K562 (cell line): Measurements from ENCODE around the gene VARS1. TPM values are rescaled to one million over a fixed set of nuclear protein-coding genes. Genes with fewer than 3 reads are reported as not detected.
A peak's percentile ranks its signal among the peaks of the same experiment; 100 is the strongest.

Source experiments
- ATF7 ChIP-seq: fragments of 450-650 bp; IDR thresholded peaks from 2 replicates; pipeline ENCODE4 v1.7.1; 2014; ENCODE audit warnings: mild to moderate bottlenecking, moderate library complexity
- FUS ChIP-seq: fragments of 200-400 bp; formaldehyde crosslinking; optimal IDR thresholded peaks from 2 replicates; pipeline ENCODE3; 2017; ENCODE audit warnings: low read depth, low read length
- GTF2F1 ChIP-seq: IDR thresholded peaks from 2 replicates; pipeline ENCODE4 v1.6.1; 2011; ENCODE audit warnings: low read depth, low read length, improper control_type of control experiment
- HNRNPL ChIP-seq: fragments of 200-400 bp; formaldehyde crosslinking; IDR thresholded peaks from 2 replicates; pipeline ENCODE4 v1.6.1; 2017; ENCODE audit warnings: low read depth, mild to moderate bottlenecking, low read length
- RBM15 ChIP-seq: fragments of 200-400 bp; formaldehyde crosslinking; IDR thresholded peaks from 2 replicates; pipeline ENCODE4 v1.6.1; 2018; ENCODE audit warnings: mild to moderate bottlenecking, low read length, moderate library complexity; ENCODE audit not compliant: insufficient read depth
- SMAD4 ChIP-seq: fragments of 250-450 bp; sonication (Bioruptor Pico); conservative IDR thresholded peaks from 2 replicates; pipeline ENCODE4 v1.8.0; 2021; ENCODE audit warnings: inconsistent platforms, mild to moderate bottlenecking, moderate library complexity
- SREBF1 ChIP-seq: fragments of 150-350 bp; IDR thresholded peaks from 2 replicates; pipeline ENCODE4 v1.6.1; 2014; ENCODE audit warnings: antibody characterized with exemption, low read depth, low read length, borderline replicate concordance
- ZBED1 ChIP-seq: IDR thresholded peaks from 2 replicates; pipeline ENCODE4 v1.6.1; 2014
- ZNF766 ChIP-seq: fragments of 200-800 bp; sonication (Bioruptor generic); conservative IDR thresholded peaks from 2 replicates; pipeline ENCODE4 v1.6.1; 2016; ENCODE audit warnings: missing genetic modification characterization, missing compliant biosample characterization
- ZNF778 ChIP-seq: fragments of 450-650 bp; formaldehyde crosslinking; IDR thresholded peaks from 2 replicates; pipeline ENCODE4 v1.4.0; 2020; ENCODE audit warnings: mild to moderate bottlenecking, moderate library complexity
- polyA plus RNA-seq, 8 experiments: library from polyadenylated mRNA; depleted of rRNA in 4 of 8; stranded (reverse) in 5 of 8; unstranded in 3 of 8; fragments of >200 nt; fragmentation: Nextera tagmentation in 2 of 8; fragmentation: Illumina TruSeq in 1 of 8; extraction: Ambion mirVana in 2 of 8; extraction: Trizol in 1 of 8; gene quantifications; 2 replicates each; pipeline versions ENCODE4 v1.2.1 to v1.2.3, GENCODE V29; 2011 to 2014; ENCODE audit warnings: inconsistent platforms in 1 of 8, missing spikeins in 1 of 8
- total RNA-seq, 7 experiments: library from RNA; depleted of rRNA in 6 of 7; stranded (reverse); fragments of >200 nt in 6 of 7; fragmentation: Illumina TruSeq in 2 of 7; extraction: Trizol in 2 of 7; gene quantifications; 2 replicates each; pipeline versions ENCODE4 v1.2.1 to v1.2.3, GENCODE V29; 2011 to 2021; ENCODE audit warnings: low replicate concordance in 1 of 7
- TF ChIP-seq, protein P1 (sequence below): fragments of 450-650 bp; IDR thresholded peaks from 2 replicates; pipeline ENCODE4 v1.6.1; 2016; ENCODE audit warnings: low read depth
- TF ChIP-seq, protein P2 (sequence below): fragments of 250-450 bp; sonication (Bioruptor Pico); IDR thresholded peaks from 2 replicates; pipeline ENCODE4 v1.5.0; 2021; ENCODE audit warnings: mild to moderate bottlenecking, borderline replicate concordance
- TF ChIP-seq, protein P3 (sequence below): sonication (generic); formaldehyde crosslinking; IDR thresholded peaks from 2 replicates; pipeline ENCODE4 v1.8.0; 2022; ENCODE audit warnings: mild to moderate bottlenecking, missing genetic modification reagents
- TF ChIP-seq, protein P4 (sequence below): fragments of 250-450 bp; sonication (Bioruptor Pico); IDR thresholded peaks from 2 replicates; pipeline ENCODE4 v1.4.0; 2020; ENCODE audit warnings: mild to moderate bottlenecking, moderate library complexity

VARS1 gene
- total and polyA plus RNA-seq, 9 of the 15 experiments (the other 6 are each of a cell fraction or from before 2014, with no cell fraction given): 2.9 to 488 (median 130) TPM

DNA sequence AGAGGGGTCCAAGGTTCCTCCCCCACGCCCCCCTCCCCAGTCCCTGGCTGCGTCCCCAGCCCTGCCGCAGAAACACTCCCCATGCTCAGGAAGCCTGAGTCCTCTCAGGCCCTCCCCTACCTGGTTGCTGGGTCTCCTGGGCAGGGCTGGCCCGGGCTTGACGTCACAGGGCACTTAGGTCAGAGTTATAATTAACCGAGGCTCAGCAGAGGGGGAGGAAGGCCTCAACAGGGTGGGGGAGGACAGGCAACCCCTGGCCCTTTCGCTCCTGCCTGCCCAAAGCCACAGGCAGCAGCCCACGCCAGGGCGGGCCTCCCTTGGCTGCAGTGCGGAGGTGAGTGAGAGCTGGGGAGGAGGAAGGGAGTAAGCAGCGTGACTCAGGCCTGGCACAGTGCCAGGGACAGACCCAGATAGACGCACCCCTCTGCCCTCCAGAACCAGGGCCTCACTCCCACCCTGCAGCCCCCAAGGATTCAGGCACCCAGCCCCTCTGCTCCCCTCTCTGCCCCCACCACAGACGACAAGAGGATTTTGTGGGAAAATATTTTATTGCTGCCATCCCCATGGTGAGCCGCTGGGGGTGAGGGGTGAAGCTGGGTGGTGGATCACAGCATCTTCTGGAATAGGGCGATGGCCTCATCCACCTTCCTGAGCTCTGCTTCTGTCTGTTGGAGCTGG is 18.4 kb downstream of the VARS1 start, which contains the start of gene VWA7 (continued):
- TF ChIP-seq ZNF778 (CRISPR knock-in tag): no peak
- TF ChIP-seq SREBF1: 0 out of 2 replicates have a peak, but pooled peaks have one; percentile 68
- TF ChIP-seq, protein P1, sequence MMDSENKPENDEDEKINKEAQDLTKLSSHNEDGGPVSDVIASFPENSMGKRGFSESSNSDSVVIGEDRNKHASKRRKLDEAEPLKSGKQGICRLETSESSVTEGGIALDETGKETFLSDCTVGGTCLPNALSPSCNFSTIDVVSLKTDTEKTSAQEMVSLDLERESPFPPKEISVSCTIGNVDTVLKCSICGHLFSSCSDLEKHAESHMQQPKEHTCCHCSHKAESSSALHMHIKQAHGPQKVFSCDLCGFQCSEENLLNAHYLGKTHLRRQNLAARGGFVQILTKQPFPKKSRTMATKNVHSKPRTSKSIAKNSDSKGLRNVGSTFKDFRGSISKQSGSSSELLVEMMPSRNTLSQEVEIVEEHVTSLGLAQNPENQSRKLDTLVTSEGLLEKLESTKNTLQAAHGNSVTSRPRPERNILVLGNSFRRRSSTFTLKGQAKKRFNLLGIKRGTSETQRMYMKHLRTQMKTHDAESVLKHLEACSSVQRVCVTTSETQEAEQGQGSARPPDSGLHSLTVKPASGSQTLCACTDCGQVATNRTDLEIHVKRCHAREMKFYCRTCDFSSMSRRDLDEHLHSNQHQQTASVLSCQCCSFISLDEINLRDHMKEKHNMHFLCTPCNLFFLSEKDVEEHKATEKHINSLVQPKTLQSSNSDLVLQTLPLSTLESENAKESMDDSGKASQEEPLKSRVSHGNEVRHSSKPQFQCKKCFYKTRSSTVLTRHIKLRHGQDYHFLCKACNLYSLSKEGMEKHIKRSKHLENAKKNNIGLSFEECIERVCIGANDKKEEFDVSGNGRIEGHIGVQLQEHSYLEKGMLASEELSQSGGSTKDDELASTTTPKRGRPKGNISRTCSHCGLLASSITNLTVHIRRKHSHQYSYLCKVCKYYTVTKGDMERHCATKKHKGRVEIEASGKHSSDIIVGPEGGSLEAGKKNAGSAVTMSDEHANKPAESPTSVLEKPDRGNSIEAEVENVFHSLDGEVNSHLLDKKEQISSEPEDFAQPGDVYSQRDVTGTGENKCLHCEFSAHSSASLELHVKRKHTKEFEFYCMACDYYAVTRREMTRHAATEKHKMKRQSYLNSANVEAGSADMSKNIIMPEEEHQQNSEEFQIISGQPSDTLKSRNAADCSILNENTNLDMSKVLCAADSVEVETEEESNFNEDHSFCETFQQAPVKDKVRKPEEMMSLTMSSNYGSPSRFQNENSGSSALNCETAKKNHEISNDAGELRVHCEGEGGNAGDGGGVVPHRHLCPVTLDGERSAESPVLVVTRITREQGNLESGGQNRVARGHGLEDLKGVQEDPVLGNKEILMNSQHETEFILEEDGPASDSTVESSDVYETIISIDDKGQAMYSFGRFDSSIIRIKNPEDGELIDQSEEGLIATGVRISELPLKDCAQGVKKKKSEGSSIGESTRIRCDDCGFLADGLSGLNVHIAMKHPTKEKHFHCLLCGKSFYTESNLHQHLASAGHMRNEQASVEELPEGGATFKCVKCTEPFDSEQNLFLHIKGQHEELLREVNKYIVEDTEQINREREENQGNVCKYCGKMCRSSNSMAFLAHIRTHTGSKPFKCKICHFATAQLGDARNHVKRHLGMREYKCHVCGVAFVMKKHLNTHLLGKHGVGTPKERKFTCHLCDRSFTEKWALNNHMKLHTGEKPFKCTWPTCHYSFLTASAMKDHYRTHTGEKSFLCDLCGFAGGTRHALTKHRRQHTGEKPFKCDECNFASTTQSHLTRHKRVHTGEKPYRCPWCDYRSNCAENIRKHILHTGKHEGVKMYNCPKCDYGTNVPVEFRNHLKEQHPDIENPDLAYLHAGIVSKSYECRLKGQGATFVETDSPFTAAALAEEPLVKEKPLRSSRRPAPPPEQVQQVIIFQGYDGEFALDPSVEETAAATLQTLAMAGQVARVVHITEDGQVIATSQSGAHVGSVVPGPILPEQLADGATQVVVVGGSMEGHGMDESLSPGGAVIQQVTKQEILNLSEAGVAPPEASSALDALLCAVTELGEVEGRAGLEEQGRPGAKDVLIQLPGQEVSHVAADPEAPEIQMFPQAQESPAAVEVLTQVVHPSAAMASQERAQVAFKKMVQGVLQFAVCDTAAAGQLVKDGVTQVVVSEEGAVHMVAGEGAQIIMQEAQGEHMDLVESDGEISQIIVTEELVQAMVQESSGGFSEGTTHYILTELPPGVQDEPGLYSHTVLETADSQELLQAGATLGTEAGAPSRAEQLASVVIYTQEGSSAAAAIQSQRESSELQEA: no peak
- peak; percentile 69; the same call in 1 of the 2 replicates for TF ChIP-seq HNRNPL
- peak; percentile 98 for TF ChIP-seq ATF7
- TF ChIP-seq FUS: no peak
- TF ChIP-seq SMAD4 (CRISPR knock-in tag): peak; percentile 94
- TF ChIP-seq, protein P2, sequence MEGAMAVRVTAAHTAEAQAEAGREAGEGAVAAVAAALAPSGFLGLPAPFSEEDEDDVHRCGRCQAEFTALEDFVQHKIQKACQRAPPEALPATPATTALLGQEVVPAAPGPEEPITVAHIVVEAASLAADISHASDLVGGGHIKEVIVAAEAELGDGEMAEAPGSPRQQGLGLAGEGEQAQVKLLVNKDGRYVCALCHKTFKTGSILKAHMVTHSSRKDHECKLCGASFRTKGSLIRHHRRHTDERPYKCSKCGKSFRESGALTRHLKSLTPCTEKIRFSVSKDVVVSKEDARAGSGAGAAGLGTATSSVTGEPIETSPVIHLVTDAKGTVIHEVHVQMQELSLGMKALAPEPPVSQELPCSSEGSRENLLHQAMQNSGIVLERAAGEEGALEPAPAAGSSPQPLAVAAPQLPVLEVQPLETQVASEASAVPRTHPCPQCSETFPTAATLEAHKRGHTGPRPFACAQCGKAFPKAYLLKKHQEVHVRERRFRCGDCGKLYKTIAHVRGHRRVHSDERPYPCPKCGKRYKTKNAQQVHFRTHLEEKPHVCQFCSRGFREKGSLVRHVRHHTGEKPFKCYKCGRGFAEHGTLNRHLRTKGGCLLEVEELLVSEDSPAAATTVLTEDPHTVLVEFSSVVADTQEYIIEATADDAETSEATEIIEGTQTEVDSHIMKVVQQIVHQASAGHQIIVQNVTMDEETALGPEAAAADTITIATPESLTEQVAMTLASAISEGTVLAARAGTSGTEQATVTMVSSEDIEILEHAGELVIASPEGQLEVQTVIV (CRISPR knock-in tag): peak; percentile 60; the same call in 1 of the 2 replicates
- TF ChIP-seq ZBED1: peak; percentile 92
- TF ChIP-seq, protein P3, sequence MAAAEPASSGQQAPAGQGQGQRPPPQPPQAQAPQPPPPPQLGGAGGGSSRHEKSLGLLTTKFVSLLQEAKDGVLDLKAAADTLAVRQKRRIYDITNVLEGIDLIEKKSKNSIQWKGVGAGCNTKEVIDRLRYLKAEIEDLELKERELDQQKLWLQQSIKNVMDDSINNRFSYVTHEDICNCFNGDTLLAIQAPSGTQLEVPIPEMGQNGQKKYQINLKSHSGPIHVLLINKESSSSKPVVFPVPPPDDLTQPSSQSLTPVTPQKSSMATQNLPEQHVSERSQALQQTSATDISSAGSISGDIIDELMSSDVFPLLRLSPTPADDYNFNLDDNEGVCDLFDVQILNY (CRISPR knock-in tag): no peak; the same call in 1 of the 2 replicates
- no peak for TF ChIP-seq RBM15
- TF ChIP-seq, protein P4, sequence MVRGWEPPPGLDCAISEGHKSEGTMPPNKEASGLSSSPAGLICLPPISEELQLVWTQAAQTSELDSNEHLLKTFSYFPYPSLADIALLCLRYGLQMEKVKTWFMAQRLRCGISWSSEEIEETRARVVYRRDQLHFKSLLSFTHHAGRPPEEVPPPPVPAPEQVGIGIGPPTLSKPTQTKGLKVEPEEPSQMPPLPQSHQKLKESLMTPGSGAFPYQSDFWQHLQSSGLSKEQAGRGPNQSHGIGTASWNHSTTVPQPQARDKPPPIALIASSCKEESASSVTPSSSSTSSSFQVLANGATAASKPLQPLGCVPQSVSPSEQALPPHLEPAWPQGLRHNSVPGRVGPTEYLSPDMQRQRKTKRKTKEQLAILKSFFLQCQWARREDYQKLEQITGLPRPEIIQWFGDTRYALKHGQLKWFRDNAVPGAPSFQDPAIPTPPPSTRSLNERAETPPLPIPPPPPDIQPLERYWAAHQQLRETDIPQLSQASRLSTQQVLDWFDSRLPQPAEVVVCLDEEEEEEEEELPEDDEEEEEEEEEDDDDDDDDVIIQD (CRISPR knock-in tag): no peak
- peak; percentile 85 for TF ChIP-seq ZNF766 (CRISPR knock-in tag)
- TF ChIP-seq GTF2F1: peak; percentile 87
